Lung (tissue), 12 donors: ENCODE results near the gene CCDC85C. TPM values are rescaled to one million over a fixed set of nuclear protein-coding genes. Genes with fewer than 3 reads are reported as not detected.

Experiments
- ATAC-seq: fragments of 200-7000 bp; cut with Tn5 transposase; one replicate; pipeline ENCODE4 v1.9.1; 2020; ENCODE audit warnings: moderate number of reproducible peaks; ENCODE audit not compliant: insufficient read depth, low FRiP score
- DNase-seq, 3 donors: peaks; one replicate each; pipeline ENCODE4 v3.0.0-alpha.2; 2013 to 2017
- H3K27ac ChIP-seq, 2 donors: one replicate each; pipeline ENCODE4 v1.5.1; 2013; ENCODE audit warnings: mild to moderate bottlenecking in 2 of 2, moderate library complexity in 2 of 2, control low read depth in 1 of 2, inconsistent platforms in 1 of 2, low read depth in 1 of 2, low read length in 1 of 2
- H3K27me3 ChIP-seq, 3 donors: one replicate each; pipeline ENCODE4 v1.5.1; 2013; ENCODE audit warnings: low read length in 2 of 3; ENCODE audit not compliant: control insufficient read depth in 3 of 3, insufficient read depth in 3 of 3
- H3K36me3 ChIP-seq, 4 donors: one replicate each; pipeline ENCODE4 v1.5.1; 2013; ENCODE audit warnings: low read length in 4 of 4, mild to moderate bottlenecking in 1 of 4, moderate library complexity in 1 of 4; ENCODE audit not compliant: control insufficient read depth in 4 of 4, insufficient read depth in 4 of 4
- H3K4me1 ChIP-seq, 5 donors: one replicate each; pipeline ENCODE4 v1.5.1; 2013; ENCODE audit warnings: low read length in 5 of 5, mild to moderate bottlenecking in 2 of 5, moderate library complexity in 1 of 5; ENCODE audit not compliant: control insufficient read depth in 5 of 5, insufficient read depth in 5 of 5
- H3K4me3 ChIP-seq: one replicate; pipeline ENCODE4 v1.5.1; 2013; ENCODE audit warnings: mild to moderate bottlenecking, control low read depth, moderate library complexity
- H3K9ac ChIP-seq, 2 donors: one replicate each; pipeline ENCODE4 v1.5.1; 2013; ENCODE audit warnings: low read length in 2 of 2, control low read depth in 1 of 2; ENCODE audit not compliant: insufficient read depth in 1 of 2
- H3K9me3 ChIP-seq, 4 donors: one replicate each; pipeline ENCODE4 v1.5.1; 2013; ENCODE audit warnings: low read length in 3 of 4, mild to moderate bottlenecking in 1 of 4, moderate library complexity in 1 of 4; ENCODE audit not compliant: control insufficient read depth in 4 of 4, insufficient read depth in 3 of 4
- WGBS, 2 donors: extraction: QIAGEN DNeasy Blood & Tissue Kit; methylation state at CpG; one replicate each; pipeline ENCODE4 v1.1.7; 2013; 5-methylcytosine and 5-hydroxymethylcytosine counted together
- polyA plus RNA-seq, 2 donors: library from polyadenylated mRNA; stranded (reverse); fragments of 200-250 nt; gene quantifications; one replicate each; pipeline ENCODE4 v1.2.1, GENCODE V29; 2013
- total RNA-seq, 2 donors: library from RNA; depleted of rRNA in 1 of 2; stranded (reverse); fragments of >200 nt in 1 of 2; gene quantifications; one replicate each; pipeline ENCODE4 v1.2.1, GENCODE V29; 2014 to 2021
- TF ChIP-seq, protein P1 (sequence below): IDR thresholded peaks from 2 replicates; pipeline ENCODE4 v1.5.1; 2012; ENCODE audit warnings: mild to moderate bottlenecking; ENCODE audit errors: control extremely low read depth, extremely low read depth
- donor health status: control.
- donor health status: control.
- donor health status: Bipolar disorder and iron deficiency.
- donor health status: healthy.
- donor health status: DM: yes; HTN: yes; CAD: no.

The CCDC85C gene
- total and polyA plus RNA-seq, 4 donors: 2.8 to 19.8 (median 17.6) TPM

DNA sequence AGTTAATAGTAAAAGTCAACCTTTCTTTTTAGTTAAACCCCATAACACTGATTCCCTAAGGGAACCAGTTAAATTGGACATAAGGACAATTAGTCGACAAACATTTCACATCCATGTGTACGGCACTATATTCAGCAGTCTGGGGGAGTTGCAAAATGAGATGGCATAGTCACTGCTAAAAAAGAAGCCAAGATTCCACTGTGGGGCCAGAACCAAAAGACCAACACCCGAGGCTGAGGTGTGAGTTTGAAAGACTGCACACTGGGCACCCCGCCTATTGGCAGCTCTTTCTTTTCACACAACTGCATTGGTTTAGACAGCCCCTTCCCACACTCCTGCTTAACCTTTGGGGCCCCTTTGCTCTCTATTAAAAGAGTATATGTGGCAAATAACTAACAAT is 140.0 kb downstream of the CCDC85C start:
- Histone ChIP-seq H3K27me3 (no peaks in the 10 kb centered on the region), H3K4me3 (no peak overlapping the region), H3K27ac (no peak overlapping the region), H3K4me1 (peaks cover 0 to 10% (median 0%) of the 10 kb centered on the region in 5 donors), H3K9me3 (no peaks in the 10 kb centered on the region), H3K36me3 (peaks cover 12 to 23% (median 15%) of the 10 kb centered on the region in 4 donors), H3K9ac (no peak overlapping the region)
- DNase-seq: no peak
- no peak for ATAC-seq
- WGBS, 2 donors: 91 to 93% methylated on average over 4 of the region's 4 CpGs
- TF ChIP-seq, protein P1, sequence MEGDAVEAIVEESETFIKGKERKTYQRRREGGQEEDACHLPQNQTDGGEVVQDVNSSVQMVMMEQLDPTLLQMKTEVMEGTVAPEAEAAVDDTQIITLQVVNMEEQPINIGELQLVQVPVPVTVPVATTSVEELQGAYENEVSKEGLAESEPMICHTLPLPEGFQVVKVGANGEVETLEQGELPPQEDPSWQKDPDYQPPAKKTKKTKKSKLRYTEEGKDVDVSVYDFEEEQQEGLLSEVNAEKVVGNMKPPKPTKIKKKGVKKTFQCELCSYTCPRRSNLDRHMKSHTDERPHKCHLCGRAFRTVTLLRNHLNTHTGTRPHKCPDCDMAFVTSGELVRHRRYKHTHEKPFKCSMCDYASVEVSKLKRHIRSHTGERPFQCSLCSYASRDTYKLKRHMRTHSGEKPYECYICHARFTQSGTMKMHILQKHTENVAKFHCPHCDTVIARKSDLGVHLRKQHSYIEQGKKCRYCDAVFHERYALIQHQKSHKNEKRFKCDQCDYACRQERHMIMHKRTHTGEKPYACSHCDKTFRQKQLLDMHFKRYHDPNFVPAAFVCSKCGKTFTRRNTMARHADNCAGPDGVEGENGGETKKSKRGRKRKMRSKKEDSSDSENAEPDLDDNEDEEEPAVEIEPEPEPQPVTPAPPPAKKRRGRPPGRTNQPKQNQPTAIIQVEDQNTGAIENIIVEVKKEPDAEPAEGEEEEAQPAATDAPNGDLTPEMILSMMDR: no peak

DNA sequence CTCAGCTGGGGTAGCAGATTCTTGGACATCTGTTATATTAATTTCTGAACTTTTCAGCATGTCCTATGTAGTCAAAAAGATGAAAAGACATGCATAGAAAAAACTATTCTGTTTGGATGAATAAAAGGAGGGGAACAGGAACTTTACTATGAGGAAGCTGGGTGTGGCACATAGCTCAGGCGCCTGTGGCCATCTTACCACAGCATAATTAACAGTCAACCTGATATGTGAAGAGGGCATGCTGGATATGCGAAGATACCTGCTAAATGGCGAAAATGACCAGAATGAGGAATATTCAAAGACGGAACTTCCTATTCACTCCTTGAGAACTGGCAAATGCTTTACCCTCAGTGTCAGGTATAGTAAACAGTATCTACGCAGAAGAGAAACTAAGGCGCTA is 141.8 kb downstream of the CCDC85C start:
- no peaks in the 10 kb centered on the region for H3K9me3 ChIP-seq
- ATAC-seq (no peak), DNase-seq (no peak)
- H3K36me3 ChIP-seq: peaks cover 18 to 29% (median 22%) of the 10 kb centered on the region in 4 donors
- TF ChIP-seq, protein P1: no peak
- no peak overlapping the region for H3K4me3 ChIP-seq
- WGBS, 2 donors: 59 to 71% methylated on average over 6 of the region's 6 CpGs
- no peaks in the 10 kb centered on the region for H3K27me3 ChIP-seq
- H3K27ac ChIP-seq: no peak overlapping the region
- H3K4me1 ChIP-seq: peaks cover 0 to 2% (median 0%) of the 10 kb centered on the region in 5 donors
- H3K9ac ChIP-seq: no peak overlapping the region

DNA sequence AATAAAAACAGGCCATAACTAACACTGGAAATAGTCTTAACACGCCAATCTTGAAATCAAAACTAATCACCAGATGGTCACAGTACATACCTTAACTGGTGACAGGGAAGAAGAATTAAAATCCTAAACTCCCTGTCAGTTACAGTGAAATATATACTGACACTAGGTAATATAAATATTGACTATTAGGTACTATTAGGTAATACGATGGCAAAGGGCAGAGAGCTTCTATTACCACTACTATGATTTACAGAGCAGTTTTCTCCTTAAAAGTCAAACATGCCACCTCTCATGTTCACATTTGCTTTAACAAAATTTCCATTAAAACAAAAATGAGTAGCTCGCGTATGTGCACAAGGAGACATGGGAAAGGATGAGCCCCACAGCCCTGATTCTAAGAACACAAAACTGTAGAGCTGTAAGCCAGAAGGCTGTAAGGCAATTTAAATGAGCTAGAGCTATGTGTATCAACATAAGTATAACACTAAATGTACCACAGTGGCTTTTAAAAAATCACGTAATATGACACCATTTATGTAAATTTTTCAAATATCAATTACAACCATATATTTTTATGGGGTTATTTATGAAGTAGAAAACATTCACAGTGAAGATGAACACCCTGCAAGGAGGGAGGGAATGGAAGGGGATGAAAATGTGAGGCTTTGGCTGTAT is 142.5 kb downstream of the CCDC85C start:
- Histone ChIP-seq H3K4me3 (no peak overlapping the region), H3K9ac (no peak overlapping the region), H3K27ac (no peak overlapping the region), H3K9me3 (no peaks in the 10 kb centered on the region), H3K27me3 (no peaks in the 10 kb centered on the region), H3K36me3 (peaks cover 24 to 31% (median 28%) of the 10 kb centered on the region in 4 donors), H3K4me1 (peaks cover 0 to under 1% (median 0%) of the 10 kb centered on the region in 5 donors)
- DNase-seq: no peak
- WGBS, 2 donors: 97% methylated on average over 5 of the region's 5 CpGs
- TF ChIP-seq, protein P1: no peak
- ATAC-seq: no peak
